Posterior vena cava (tissue), 2 donors: ENCODE measurements around the gene RPRD1A. TPM values are rescaled to one million over a fixed set of nuclear protein-coding genes. Genes with fewer than 3 reads are reported as not detected.
"Not testable (repeated sequence)": the region's sequence is repeated elsewhere in the genome, so short reads cannot be mapped to it uniquely, and the experiment has no call there.

Experiments used
- DNase-seq: peaks from one replicate; pipeline ENCODE4 v3.0.0-alpha.2; 2020; ENCODE audit warnings: low spot score
- intact Hi-C, 2 donors: fragments of 100-400 bp; cut with DNase I; formaldehyde crosslinking; loops; one replicate each; pipeline versions ENCODE4 v1.14.1 to v1.14.2; 2022 to 2023
- long read RNA-seq, 2 donors: library from polyadenylated mRNA; unstranded; transcript quantifications; one replicate each; pipeline ENCODE4 v2.0.0, GENCODE V29; 2020 to 2021
- total RNA-seq, 2 donors: library from RNA; stranded (reverse); fragmentation: NEBNext Ultra II Directional; extraction: Animal tissue kit (Norgen Biotek cat#: 25700); gene quantifications; one replicate each; pipeline ENCODE4 v1.2.1, GENCODE V29; 2021
- donor health status: DM: yes; HTN: yes; CAD: no.
- donor health status: DM: yes; HTN: yes; CAD: no.

RPRD1A gene
- total RNA-seq: 10 to 100 TPM; 46.9 to 58.8 TPM
- long read RNA-seq, donor 1, full-length matches to known transcripts: 8 of 19 reads
- long read RNA-seq, donor 1, partial matches to known transcripts: 5 of 19 reads
- long read RNA-seq, donor 1, other reads (novel, unspliced or antisense): 6 of 19 reads
- long read RNA-seq, donor 2, full-length matches to known transcripts: 9 of 19 reads
- long read RNA-seq, donor 2, partial matches to known transcripts: 2 of 19 reads
- long read RNA-seq, donor 2, other reads (novel, unspliced or antisense): 8 of 19 reads

- DNase-seq: peak; percentile 99
- intact Hi-C loops: no loop called here
Measured at GRCh38 chr18:36067055-36067957, at the start of gene RPRD1A. TSS of gene RPRD1A (minus strand) at chr18:36067559. CDS start at chr18:36067404, 155 bp downstream.

- intact Hi-C loops, DNase-seq: not testable (repeated sequence)
Measured at GRCh38 chr18:36116771-36117170, 49.4 kb upstream of the RPRD1A start.

GRCh38 chr18:36114738-36115137 lies 47.4 kb upstream of the RPRD1A start:
- intact Hi-C loops: no loop called here
- no peak for DNase-seq

- intact Hi-C loops: no loop called here
Measured at GRCh38 chr18:36114251-36114650, 46.9 kb upstream of the RPRD1A start.

GRCh38 chr18:36112302-36112701 lies 44.9 kb upstream of the RPRD1A start:
- no peak for DNase-seq
- intact Hi-C loops: no loop called here

More at GRCh38 chr18:36114251-36114650, 46.9 kb upstream of the RPRD1A start:
- DNase-seq: no peak

- intact Hi-C loops: no loop called here
- DNase-seq: no peak
Measured at GRCh38 chr18:36109737-36110136, 42.4 kb upstream of the RPRD1A start.

- intact Hi-C loops: no loop called here
- DNase-seq: no peak
Measured at GRCh38 chr18:36108601-36109000, 41.2 kb upstream of the RPRD1A start.

- DNase-seq: no peak
- intact Hi-C loops: no loop called here
Measured at GRCh38 chr18:36108196-36108595, 40.8 kb upstream of the RPRD1A start.

GRCh38 chr18:36107477-36107876 lies 40.1 kb upstream of the RPRD1A start:
- intact Hi-C loops: no loop called here
- no peak for DNase-seq

GRCh38 chr18:36104749-36105148 lies 37.4 kb upstream of the RPRD1A start:
- DNase-seq: no peak
- intact Hi-C loops: no loop called here

GRCh38 chr18:36101943-36102342 lies 34.6 kb upstream of the RPRD1A start:
- intact Hi-C loops: no loop called here
- no peak for DNase-seq

- no peak for DNase-seq
- intact Hi-C loops: loop anchor here (10.0 kb wide), 1 partner anchor 185 kb away; no protein-coding TSS in a partner anchor
Measured at GRCh38 chr18:36099311-36099710, 32.0 kb upstream of the RPRD1A start.

GRCh38 chr18:36096955-36097354 lies 29.6 kb upstream of the RPRD1A start:
- DNase-seq: no peak
- intact Hi-C loops: loop anchor here (10.0 kb wide), 1 partner anchor 188 kb away; no protein-coding TSS in a partner anchor

- intact Hi-C loops: loop anchor here (10.0 kb wide), 1 partner anchor 189 kb away; no protein-coding TSS in a partner anchor
- no peak for DNase-seq
Measured at GRCh38 chr18:36095936-36096519, 28.7 kb upstream of the RPRD1A start.

- intact Hi-C loops: loop anchor here (10.0 kb wide), 1 partner anchor 190 kb away; no protein-coding TSS in a partner anchor
- no peak for DNase-seq
Measured at GRCh38 chr18:36094431-36094830, 27.1 kb upstream of the RPRD1A start.

- not testable (repeated sequence) for DNase-seq
- intact Hi-C loops: loop anchor here (10.0 kb wide), 1 partner anchor 193 kb away; no protein-coding TSS in a partner anchor
Measured at GRCh38 chr18:36092116-36092515, 24.8 kb upstream of the RPRD1A start.

- DNase-seq: no peak
- intact Hi-C loops: no loop called here
Measured at GRCh38 chr18:36089001-36089400, 21.6 kb upstream of the RPRD1A start.

- DNase-seq: no peak
- intact Hi-C loops: no loop called here
Measured at GRCh38 chr18:36088256-36088655, 20.9 kb upstream of the RPRD1A start.

GRCh38 chr18:36086186-36086585 lies 18.8 kb upstream of the RPRD1A start:
- no peak for DNase-seq
- intact Hi-C loops: no loop called here

GRCh38 chr18:36085195-36085594 lies 17.8 kb upstream of the RPRD1A start:
- intact Hi-C loops: no loop called here
- DNase-seq: no peak
